HepG2 (cell line): Measurements from ENCODE around the gene SLC19A1. TPM values are rescaled to one million over a fixed set of nuclear protein-coding genes. Genes with fewer than 3 reads are reported as not detected.

Experiments used
- CC2D1A ChIP-seq: sonication (generic); formaldehyde crosslinking; IDR thresholded peaks from 2 replicates; pipeline ENCODE4 v1.8.1; 2023; ENCODE audit warnings: mild to moderate bottlenecking, missing genetic modification reagents
- FOXO4 ChIP-seq: sonication (generic); formaldehyde crosslinking; conservative IDR thresholded peaks from 2 replicates; pipeline ENCODE4 v1.8.1; 2023; ENCODE audit warnings: missing genetic modification reagents
- GRHL1 ChIP-seq: sonication (generic); formaldehyde crosslinking; conservative IDR thresholded peaks from 2 replicates; pipeline ENCODE4 v1.8.0; 2022; ENCODE audit warnings: missing genetic modification reagents
- HMGXB4 ChIP-seq, 2 experiments: sonication (generic) in 1 of 2; formaldehyde crosslinking in 1 of 2; IDR thresholded peaks; 2 replicates each; pipeline versions ENCODE4 v1.4.0 to v1.6.1; 2018 to 2020; ENCODE audit warnings: missing genetic modification reagents in 2 of 2, borderline replicate concordance in 1 of 2, low read depth in 1 of 2, mild to moderate bottlenecking in 1 of 2, missing biosample characterization in 1 of 2
- KDM2A ChIP-seq: sonication (generic); formaldehyde crosslinking; IDR thresholded peaks from 2 replicates; pipeline ENCODE4 v1.4.0; 2020; ENCODE audit warnings: low read depth, missing genetic modification reagents, borderline replicate concordance
- KLF11 ChIP-seq: IDR thresholded peaks from 2 replicates; pipeline ENCODE4 v1.6.1; 2016; ENCODE audit warnings: missing compliant biosample characterization
- POGZ ChIP-seq: sonication (generic); formaldehyde crosslinking; IDR thresholded peaks from 2 replicates; pipeline ENCODE4 v1.4.0; 2020; ENCODE audit warnings: mild to moderate bottlenecking, missing genetic modification reagents
- ZBTB3 ChIP-seq: sonication (generic); formaldehyde crosslinking; IDR thresholded peaks from 2 replicates; pipeline ENCODE4 v1.4.0; 2020; ENCODE audit warnings: low read depth, mild to moderate bottlenecking, moderate library complexity, missing genetic modification reagents, borderline replicate concordance
- ZNF143 ChIP-seq: sonication (generic); formaldehyde crosslinking; IDR thresholded peaks from 2 replicates; pipeline ENCODE4 v1.4.0; 2020; ENCODE audit warnings: missing genetic modification reagents
- ZNF24 ChIP-seq: fragments of 450-650 bp; IDR thresholded peaks from 2 replicates; pipeline ENCODE4 v1.6.1; 2017; ENCODE audit warnings: antibody characterized with exemption, mild to moderate bottlenecking
- ZNF264 ChIP-seq: sonication (generic); formaldehyde crosslinking; IDR thresholded peaks from 2 replicates; pipeline ENCODE4 v1.4.0; 2020; ENCODE audit warnings: missing genetic modification reagents
- ZNF446 ChIP-seq: sonication (generic); formaldehyde crosslinking; IDR thresholded peaks from 2 replicates; pipeline ENCODE4 v1.5.0; 2020; ENCODE audit warnings: mild to moderate bottlenecking, missing genetic modification reagents
- ZNF530 ChIP-seq: sonication (generic); formaldehyde crosslinking; IDR thresholded peaks from 2 replicates; pipeline ENCODE4 v1.5.0; 2020; ENCODE audit warnings: low read depth, mild to moderate bottlenecking, missing genetic modification reagents
- ZNF614 ChIP-seq: IDR thresholded peaks from 2 replicates; pipeline ENCODE4 v1.6.1; 2018; ENCODE audit warnings: missing biosample characterization, missing genetic modification reagents, inconsistent platforms, borderline replicate concordance
- ZNF839 ChIP-seq: sonication (generic); formaldehyde crosslinking; IDR thresholded peaks from 2 replicates; pipeline ENCODE4 v1.4.0; 2020; ENCODE audit warnings: missing genetic modification reagents, mild to moderate bottlenecking, borderline replicate concordance
- polyA plus RNA-seq, 8 experiments: library from polyadenylated mRNA; depleted of rRNA in 3 of 8; stranded (reverse) in 7 of 8; unstranded in 1 of 8; fragments of >200 nt; fragmentation: Illumina TruSeq in 4 of 8; extraction: Trizol in 4 of 8; gene quantifications; 2 replicates each; pipeline versions ENCODE4 v1.2.1 to v1.2.3, GENCODE V29; 2011 to 2016; ENCODE audit warnings: low read depth in 4 of 8, missing spikeins in 1 of 8, mixed read lengths in 1 of 8; ENCODE audit not compliant: insufficient read depth in 1 of 8
- total RNA-seq, 5 experiments: library from RNA; depleted of rRNA; stranded (reverse); fragments of >200 nt; fragmentation: Illumina TruSeq; extraction: Trizol; gene quantifications; 2 replicates each; pipeline ENCODE4 v1.2.3, GENCODE V29; 2016; ENCODE audit warnings: low read depth in 1 of 5
- TF ChIP-seq, protein P1 (sequence below): sonication (generic); formaldehyde crosslinking; IDR thresholded peaks from 2 replicates; pipeline ENCODE4; 2020; ENCODE audit warnings: missing genetic modification reagents, mild to moderate bottlenecking, borderline replicate concordance
- TF ChIP-seq, protein P2 (sequence below): IDR thresholded peaks from 2 replicates; pipeline ENCODE4 v1.6.1; 2016; ENCODE audit warnings: control low read depth

Gene SLC19A1
- total and polyA plus RNA-seq, 2 of the 13 experiments (the other 11 are each of a cell fraction or from before 2014, with no cell fraction given) = 21.8 to 23.0 TPM

GRCh38 chr21:45528981-45529784, 13.1 kb downstream of the SLC19A1 start (continued):
- TF ChIP-seq, protein P1, sequence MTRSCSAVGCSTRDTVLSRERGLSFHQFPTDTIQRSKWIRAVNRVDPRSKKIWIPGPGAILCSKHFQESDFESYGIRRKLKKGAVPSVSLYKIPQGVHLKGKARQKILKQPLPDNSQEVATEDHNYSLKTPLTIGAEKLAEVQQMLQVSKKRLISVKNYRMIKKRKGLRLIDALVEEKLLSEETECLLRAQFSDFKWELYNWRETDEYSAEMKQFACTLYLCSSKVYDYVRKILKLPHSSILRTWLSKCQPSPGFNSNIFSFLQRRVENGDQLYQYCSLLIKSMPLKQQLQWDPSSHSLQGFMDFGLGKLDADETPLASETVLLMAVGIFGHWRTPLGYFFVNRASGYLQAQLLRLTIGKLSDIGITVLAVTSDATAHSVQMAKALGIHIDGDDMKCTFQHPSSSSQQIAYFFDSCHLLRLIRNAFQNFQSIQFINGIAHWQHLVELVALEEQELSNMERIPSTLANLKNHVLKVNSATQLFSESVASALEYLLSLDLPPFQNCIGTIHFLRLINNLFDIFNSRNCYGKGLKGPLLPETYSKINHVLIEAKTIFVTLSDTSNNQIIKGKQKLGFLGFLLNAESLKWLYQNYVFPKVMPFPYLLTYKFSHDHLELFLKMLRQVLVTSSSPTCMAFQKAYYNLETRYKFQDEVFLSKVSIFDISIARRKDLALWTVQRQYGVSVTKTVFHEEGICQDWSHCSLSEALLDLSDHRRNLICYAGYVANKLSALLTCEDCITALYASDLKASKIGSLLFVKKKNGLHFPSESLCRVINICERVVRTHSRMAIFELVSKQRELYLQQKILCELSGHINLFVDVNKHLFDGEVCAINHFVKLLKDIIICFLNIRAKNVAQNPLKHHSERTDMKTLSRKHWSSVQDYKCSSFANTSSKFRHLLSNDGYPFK = peak; percentile 17; the same call in 1 of the 2 replicates
- no peak for TF ChIP-seq ZNF24
- TF ChIP-seq KDM2A (CRISPR knock-in tag) = no peak
- TF ChIP-seq, protein P2, sequence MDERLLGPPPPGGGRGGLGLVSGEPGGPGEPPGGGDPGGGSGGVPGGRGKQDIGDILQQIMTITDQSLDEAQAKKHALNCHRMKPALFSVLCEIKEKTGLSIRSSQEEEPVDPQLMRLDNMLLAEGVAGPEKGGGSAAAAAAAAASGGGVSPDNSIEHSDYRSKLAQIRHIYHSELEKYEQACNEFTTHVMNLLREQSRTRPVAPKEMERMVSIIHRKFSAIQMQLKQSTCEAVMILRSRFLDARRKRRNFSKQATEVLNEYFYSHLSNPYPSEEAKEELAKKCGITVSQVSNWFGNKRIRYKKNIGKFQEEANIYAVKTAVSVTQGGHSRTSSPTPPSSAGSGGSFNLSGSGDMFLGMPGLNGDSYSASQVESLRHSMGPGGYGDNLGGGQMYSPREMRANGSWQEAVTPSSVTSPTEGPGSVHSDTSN (CRISPR knock-in tag) = no peak
- no peak for TF ChIP-seq ZNF614 (CRISPR knock-in tag)
- TF ChIP-seq KLF11 (CRISPR knock-in tag) = no peak
- TF ChIP-seq ZNF143 (CRISPR knock-in tag) = no peak
- no peak for TF ChIP-seq ZNF839 (CRISPR knock-in tag)
- TF ChIP-seq GRHL1 = no peak
- no peak for TF ChIP-seq CC2D1A (CRISPR knock-in tag)
- TF ChIP-seq FOXO4 (CRISPR knock-in tag) = no peak
- no peak for TF ChIP-seq ZNF530
- TF ChIP-seq POGZ = no peak
- TF ChIP-seq ZNF446 = no peak
- no peak for TF ChIP-seq ZNF264 (CRISPR knock-in tag)
- peak in 1 of 2 experiments; percentile 26; a peak in 1 of 4 replicates for TF ChIP-seq HMGXB4 (CRISPR knock-in tag; IDR thresholded peaks at IDR 0.05; ENCODE audit: borderline replicate concordance in 1 of 2, low read depth in 1 of 2)
- TF ChIP-seq ZBTB3 (CRISPR knock-in tag) = no peak
